Fibroblast of pulmonary artery (primary cell): ENCODE measurements around the gene MMP3.
A peak's percentile ranks its signal among the peaks of the same experiment; 100 is the strongest.

Experiments used
- DNase-seq: peaks from one replicate; pipeline ENCODE4 v3.0.0-alpha.2; 2010; ENCODE audit warnings: low read depth
- H3K4me3 ChIP-seq: replicated peaks from 2 replicates; pipeline ENCODE4 v1.5.1; 2011; ENCODE audit warnings: low read depth, mild to moderate bottlenecking, control low read depth, low read length, moderate library complexity
- TF ChIP-seq, protein P1 (sequence below): IDR thresholded peaks from 2 replicates; pipeline ENCODE4 v1.5.1; 2011; ENCODE audit warnings: mild to moderate bottlenecking, control low read depth, low read length, inconsistent platforms; ENCODE audit errors: missing control alignments

MMP3 gene

DNA sequence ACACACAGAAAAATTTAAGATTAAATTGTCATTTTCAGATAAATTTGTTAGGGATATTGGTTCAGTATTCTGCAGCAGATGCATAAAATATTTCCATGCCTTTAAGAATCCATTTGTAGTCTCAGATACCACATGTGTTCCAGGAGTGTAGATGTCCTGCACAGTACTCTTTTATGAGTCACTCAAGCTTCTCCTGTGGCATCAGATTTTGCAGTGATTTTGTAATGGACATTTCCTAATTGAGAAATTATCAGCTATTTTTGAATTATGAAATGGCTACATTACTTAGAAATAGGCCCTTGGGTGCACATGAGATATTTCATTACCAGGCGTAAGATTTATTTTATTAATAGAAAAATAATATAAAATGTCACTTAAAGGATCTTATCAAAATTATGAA, 18.9 kb downstream of the MMP3 start:
- no peak for DNase-seq
- H3K4me3 ChIP-seq = no peak overlapping the region
- TF ChIP-seq, protein P1, sequence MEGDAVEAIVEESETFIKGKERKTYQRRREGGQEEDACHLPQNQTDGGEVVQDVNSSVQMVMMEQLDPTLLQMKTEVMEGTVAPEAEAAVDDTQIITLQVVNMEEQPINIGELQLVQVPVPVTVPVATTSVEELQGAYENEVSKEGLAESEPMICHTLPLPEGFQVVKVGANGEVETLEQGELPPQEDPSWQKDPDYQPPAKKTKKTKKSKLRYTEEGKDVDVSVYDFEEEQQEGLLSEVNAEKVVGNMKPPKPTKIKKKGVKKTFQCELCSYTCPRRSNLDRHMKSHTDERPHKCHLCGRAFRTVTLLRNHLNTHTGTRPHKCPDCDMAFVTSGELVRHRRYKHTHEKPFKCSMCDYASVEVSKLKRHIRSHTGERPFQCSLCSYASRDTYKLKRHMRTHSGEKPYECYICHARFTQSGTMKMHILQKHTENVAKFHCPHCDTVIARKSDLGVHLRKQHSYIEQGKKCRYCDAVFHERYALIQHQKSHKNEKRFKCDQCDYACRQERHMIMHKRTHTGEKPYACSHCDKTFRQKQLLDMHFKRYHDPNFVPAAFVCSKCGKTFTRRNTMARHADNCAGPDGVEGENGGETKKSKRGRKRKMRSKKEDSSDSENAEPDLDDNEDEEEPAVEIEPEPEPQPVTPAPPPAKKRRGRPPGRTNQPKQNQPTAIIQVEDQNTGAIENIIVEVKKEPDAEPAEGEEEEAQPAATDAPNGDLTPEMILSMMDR = no peak

DNA sequence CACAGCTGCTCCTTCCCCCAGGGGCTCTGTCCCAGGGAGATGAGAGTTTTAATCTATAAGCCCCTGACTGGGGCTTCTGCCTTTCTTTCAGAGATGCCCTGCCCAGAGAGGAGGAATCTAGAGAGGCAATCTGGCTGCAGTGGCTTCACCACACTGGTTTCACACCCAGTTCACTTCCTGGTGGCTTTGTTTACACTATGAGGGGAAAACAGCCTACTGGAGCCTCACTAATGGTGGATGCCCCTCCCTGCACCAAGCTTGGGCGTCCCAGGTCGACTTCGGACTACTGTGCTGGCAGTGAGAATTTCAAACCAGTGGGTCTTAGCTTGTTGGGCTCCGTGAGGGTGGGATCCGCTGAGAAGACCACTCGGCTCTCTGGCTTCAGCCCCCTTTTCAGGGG, 23.9 kb downstream of the MMP3 start:
- TF ChIP-seq, protein P1 = no peak
- H3K4me3 ChIP-seq = no peak overlapping the region
- no peak for DNase-seq

DNA sequence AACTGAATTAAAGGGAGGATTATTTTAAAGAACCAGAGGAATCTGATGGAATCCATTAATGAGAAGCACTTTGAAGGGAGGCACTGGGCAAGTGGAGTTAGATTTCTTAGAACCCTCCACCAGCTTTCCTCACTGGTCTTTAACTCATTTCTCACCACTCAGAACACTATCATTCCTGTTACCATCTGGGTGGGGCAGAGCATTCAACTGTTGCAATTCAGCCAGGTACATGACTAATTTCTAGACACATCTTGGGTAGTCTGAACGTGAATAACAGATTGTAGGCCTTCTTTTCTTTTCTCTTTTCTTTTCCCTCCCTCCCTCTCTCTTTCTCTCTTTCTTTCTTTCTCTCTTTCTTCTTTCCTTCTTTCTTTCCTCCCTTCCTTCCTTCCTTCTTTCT, 29.9 kb downstream of the MMP3 start:
- DNase-seq = no peak
- no peak overlapping the region for H3K4me3 ChIP-seq
- TF ChIP-seq, protein P1 = no peak

DNA sequence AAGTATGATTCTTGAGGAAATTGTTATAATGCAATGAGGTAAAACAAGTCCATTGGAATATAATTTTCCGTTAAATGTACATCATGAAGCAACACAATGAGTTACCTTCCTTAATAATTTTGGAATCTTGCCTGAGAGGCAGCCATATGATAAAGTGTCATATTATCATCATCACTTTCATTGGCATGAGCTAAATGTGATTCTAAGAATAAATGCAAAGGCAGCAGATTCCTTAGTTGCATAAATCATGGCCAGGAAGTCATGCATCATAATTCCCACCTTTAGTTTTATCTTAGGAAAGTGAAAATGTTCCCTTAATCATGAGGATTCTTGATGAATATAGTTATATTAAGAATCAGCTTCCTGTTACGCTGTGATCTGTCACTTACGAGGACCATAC, 31.2 kb downstream of the MMP3 start:
- no peak overlapping the region for H3K4me3 ChIP-seq
- no peak for DNase-seq
- TF ChIP-seq, protein P1 = no peak

DNA sequence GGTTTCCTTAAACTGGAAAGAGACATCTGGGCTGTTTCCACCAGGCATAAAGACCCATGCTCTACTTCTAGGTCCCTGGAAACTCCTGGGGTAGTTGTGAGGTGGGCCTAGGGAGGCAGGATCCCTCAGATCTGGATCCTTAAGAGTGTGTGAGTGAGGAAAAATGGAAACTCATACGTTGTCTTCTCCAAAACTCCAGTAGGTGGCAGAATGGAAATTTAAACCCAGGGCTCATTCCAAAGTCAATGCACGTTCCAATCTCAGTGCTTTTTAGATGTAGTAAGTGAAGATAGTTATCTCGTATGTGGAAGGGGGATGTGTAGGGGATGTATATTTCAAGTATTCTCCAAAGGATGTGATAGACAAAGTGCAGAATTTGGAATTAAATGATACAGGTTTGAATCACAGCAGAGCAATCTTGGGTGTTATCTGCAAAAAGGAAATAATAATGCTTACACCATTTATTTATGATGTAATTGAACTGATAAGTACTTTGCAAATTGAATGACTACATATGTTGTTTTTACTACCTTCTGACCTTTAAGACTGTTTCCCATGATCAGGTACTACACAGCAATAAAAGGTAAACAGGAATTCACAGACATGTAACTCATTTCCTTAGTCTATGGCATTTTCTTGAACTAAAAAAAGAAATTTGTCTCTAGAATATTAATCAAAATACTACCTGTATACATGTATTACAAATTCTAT, 32.3 kb downstream of the MMP3 start:
- DNase-seq = peak; percentile 38
- TF ChIP-seq, protein P1 = peak; percentile 57

DNA sequence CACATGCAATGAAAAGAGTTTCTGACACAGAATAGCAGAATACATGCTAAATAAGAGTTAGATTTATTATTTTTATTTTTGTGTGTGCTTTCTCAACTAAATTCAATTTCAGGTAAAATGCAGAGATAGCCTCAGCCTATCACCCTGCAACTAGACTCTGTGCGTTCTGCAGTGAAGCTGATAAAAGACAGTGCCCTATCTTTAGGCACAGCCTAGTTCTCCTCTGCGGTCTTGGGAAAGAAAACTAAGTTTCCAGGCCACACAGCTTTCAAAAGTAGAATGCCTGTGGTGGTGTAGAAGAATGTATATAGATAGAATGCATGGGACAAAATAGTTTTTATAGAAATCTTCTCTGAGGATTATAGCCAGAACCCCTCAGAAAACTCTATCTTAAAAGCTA, 33.4 kb downstream of the MMP3 start:
- H3K4me3 ChIP-seq = no peak overlapping the region
- TF ChIP-seq, protein P1 = no peak
- DNase-seq = no peak

More for the DNA sequence above, 32.3 kb downstream of the MMP3 start:
- no peak overlapping the region for H3K4me3 ChIP-seq

DNA sequence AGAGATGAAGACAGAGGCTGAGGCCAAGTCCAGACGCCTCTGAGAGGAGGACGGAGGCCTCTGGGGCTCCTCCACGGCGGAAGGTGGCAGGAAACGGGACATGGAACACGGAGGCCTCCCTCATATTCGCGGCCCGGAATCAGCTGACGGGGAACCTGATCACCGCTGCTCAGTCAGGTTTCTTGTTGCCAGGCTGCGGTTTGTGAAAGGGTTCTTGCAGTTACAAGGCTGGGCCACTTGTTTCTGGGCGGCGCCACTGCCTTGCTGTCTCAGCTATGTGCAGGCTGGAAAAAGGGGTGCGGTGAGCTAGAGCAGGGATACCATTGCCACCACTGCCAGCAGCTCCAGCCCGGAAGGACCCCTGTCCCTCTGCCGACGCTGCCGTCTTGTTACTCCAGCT, 35.5 kb downstream of the MMP3 start:
- H3K4me3 ChIP-seq = no peak overlapping the region
- TF ChIP-seq, protein P1 = peak; percentile 26
- no peak for DNase-seq
